Measurements from ENCODE around the gene SYNE2.

DNA sequence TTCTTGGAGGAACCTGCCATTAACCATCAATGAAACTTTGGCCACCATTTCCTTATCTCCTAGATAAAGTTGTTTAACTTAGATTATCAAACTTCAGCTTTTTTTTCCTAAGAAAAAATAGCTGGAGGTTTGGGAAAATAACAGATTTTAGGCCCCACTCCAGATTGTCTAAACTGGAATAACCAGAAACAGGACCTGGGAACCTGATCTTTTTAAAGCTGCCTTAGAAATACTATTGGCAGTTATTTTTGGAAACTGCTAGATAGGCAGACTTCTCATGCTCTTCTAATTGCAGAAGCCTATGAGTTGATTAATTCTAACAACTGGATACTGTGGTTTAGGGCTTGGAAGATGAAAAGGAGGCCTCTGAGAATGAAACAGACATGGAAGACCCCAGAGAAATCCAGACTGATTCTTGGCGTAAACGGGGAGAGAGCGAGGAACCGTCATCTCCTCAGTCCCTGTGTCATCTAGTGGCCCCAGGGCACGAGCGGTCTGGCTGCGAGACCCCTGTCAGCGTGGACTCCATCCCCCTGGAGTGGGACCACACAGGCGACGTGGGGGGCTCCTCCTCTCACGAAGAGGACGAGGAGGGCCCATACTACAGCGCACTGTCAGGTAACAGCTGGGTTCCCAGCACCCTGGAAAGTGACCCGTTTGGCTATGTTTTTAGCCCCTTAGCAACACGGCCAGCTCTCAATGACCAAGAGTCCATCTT is 361.2 kb downstream of the SYNE2 start:
- TF ChIP-seq, protein P1, sequence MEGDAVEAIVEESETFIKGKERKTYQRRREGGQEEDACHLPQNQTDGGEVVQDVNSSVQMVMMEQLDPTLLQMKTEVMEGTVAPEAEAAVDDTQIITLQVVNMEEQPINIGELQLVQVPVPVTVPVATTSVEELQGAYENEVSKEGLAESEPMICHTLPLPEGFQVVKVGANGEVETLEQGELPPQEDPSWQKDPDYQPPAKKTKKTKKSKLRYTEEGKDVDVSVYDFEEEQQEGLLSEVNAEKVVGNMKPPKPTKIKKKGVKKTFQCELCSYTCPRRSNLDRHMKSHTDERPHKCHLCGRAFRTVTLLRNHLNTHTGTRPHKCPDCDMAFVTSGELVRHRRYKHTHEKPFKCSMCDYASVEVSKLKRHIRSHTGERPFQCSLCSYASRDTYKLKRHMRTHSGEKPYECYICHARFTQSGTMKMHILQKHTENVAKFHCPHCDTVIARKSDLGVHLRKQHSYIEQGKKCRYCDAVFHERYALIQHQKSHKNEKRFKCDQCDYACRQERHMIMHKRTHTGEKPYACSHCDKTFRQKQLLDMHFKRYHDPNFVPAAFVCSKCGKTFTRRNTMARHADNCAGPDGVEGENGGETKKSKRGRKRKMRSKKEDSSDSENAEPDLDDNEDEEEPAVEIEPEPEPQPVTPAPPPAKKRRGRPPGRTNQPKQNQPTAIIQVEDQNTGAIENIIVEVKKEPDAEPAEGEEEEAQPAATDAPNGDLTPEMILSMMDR (conservative IDR thresholded peaks at IDR 0.05; ENCODE audit: low read depth, low read length): no peak
- TF ChIP-seq EZH2 (IDR thresholded peaks at IDR 0.05; ENCODE audit: low read length, unreplicated experiment): no peak
- TF ChIP-seq EZH2phosphoT487 (IDR thresholded peaks at IDR 0.05; ENCODE audit: borderline replicate concordance, low read length): no peak

Measured in PC-3 (cell line).